ENCODE data around the gene ODC1. TPM values are rescaled to one million over a fixed set of nuclear protein-coding genes. Genes with fewer than 3 reads are reported as not detected.
"Not testable (repeated sequence)": the region's sequence is repeated elsewhere in the genome, so short reads cannot be mapped to it uniquely, and the experiment has no call there.

Gene ODC1
- polyA plus RNA-seq, 3 donors: 390 to 407 (median 397) TPM

- no peak for DNase-seq
Measured at GRCh38 chr2:10457846-10458598, 9.9 kb upstream of the ODC1 start.

- DNase-seq: not testable (repeated sequence)
Measured at GRCh38 chr2:10457195-10457594, 9.1 kb upstream of the ODC1 start.

DNA sequence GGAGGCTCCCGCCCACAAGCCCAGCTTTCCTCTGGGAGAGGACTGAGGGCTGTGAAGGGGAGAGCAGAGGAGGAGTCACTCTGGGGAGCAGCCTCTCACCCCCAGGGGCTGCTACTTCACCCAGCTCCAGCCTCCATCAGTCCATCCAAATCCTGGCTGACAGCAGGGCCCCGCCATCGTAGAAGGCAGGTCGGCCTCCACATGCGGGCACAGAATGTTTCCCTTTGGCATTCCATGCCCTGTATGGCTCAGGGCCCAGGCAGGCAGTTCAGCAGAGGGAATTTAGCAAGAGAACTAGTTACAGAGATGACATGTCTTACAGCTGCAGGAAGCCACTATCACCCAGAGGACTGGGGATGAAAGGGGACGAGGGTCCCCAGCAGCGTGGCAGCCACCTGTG, 6.4 kb upstream of the ODC1 start:
- DNase-seq: no peak

DNA sequence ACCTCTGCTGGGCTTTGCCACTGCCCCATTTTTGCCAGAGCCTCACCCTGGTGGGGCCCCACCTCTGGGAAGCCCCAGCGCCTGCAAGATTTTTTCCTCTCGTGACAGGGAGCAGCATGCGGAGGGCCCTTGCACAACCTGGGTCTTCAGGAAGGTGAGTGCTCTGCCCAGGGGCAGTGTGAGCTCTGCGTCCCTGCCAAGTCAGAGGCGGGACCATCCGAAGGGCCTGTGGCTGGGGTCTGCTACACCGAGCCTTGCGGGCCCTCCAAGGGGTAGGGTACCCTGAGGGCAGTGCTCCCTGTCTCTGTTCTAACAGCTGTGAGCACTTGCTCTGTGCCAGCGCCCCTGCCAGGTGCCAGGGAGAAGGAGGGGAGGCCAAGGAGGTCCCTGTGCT, 5.8 kb upstream of the ODC1 start:
- DNase-seq: no peak

- DNase-seq: no peak
Measured at GRCh38 chr2:10452956-10453904, 5.1 kb upstream of the ODC1 start.

- DNase-seq: no peak
Measured at GRCh38 chr2:10452312-10452711, 4.2 kb upstream of the ODC1 start.

- no peak for DNase-seq
Measured at GRCh38 chr2:10451819-10452218, 3.7 kb upstream of the ODC1 start.

DNA sequence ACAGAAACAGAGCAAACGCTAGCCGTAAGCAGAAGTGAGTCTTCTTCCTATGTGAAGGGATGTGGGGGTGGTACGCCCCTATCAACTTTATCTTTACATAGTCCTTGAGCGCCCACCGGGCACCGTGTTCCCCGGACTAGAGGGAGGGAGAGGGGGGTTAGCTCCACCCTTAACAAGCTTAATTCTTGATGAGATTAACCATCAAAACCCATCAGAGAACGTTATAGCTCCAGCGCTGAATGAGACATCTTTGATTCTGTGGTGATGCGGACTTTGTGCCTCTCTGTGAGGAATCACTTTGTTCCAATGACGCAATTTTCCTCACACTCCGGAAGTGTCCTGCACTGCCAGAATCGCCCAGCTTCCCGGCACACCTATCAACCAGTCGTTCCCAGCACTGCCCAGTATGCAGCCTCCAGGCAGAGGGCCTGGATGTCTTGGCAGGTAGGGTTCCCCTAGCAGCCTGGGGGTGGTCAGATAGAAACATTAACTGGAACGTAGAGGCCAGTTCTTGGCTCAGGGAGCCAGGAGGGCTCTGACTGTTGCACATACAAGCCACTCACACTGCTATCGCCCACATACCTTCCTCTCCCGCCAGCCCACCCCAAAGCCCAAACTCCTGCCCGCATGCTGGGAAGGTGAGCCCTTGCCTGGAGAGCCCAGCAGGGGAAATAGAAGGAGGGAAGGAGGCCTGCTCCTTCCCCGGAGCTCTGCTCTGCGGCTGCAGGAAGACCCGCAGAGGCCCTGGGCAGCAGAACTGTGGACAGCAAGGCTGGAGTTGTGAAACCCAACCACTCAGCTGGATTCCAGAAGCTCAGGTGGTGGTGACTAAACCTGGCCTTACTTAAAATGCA, 1.9 kb upstream of the ODC1 start:
- DNase-seq: no peak

- no peak for DNase-seq
Measured at GRCh38 chr2:10449486-10449831, 1.3 kb upstream of the ODC1 start.

GRCh38 chr2:10448576-10449485, 704 bp upstream of the ODC1 start:
- peak; percentile 90 for DNase-seq

DNA sequence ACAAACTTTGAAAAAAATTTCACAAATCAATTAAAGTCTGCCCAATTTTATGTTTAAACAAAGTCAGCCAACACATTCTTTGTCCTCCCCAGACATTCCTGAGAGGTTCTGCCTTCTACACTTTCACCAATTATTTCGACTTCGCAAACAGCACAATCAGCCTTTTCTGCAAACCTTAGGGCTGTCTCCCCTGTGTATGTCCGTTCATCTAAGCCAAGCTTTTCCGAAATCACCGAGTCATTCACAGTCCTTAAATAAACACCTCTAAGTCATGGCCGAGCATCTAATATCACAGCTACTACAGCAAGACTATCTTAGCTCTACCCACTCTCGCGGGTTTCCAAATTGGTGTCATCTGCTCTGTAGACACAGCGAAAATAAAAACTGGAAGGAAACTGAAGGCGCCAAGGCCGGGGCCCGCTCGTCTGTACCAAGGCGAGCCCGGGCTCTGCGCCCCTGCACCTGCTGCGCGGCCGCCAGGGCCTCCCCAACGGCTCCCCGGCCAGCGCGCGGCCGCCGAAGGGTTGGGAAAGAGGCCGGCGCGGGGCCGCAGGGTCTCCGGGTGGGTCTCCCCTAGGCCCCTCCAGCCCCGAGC, 730 bp downstream of the ODC1 start:
- no peak for DNase-seq

GRCh38 chr2:10446631-10447030, 1.5 kb downstream of the ODC1 start:
- no peak for DNase-seq

DNA sequence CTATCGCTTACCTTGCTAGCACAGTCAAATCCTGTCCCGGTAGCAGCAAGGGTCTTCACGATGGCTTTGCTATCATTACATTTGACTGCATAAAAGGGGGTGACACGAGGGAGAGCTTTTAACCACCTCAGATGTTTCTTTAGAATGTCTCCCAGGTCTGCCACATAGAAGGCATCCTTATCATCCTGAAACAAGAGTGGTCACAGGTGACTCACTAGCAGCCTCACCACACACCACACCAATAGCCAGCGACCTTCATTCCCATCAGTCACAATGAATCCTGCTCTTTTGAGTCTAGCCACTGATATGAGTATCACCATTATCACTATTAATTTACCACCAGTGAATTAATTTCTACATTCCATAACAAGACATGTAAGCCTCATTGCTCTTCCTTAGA, 3.7 kb downstream of the ODC1 start:
- no peak for DNase-seq

- DNase-seq: not testable (repeated sequence)
Measured at GRCh38 chr2:10442469-10443126, 5.5 kb downstream of the ODC1 start.

- no peak for DNase-seq
Measured at GRCh38 chr2:10441948-10442347, 6.2 kb downstream of the ODC1 start.

DNA sequence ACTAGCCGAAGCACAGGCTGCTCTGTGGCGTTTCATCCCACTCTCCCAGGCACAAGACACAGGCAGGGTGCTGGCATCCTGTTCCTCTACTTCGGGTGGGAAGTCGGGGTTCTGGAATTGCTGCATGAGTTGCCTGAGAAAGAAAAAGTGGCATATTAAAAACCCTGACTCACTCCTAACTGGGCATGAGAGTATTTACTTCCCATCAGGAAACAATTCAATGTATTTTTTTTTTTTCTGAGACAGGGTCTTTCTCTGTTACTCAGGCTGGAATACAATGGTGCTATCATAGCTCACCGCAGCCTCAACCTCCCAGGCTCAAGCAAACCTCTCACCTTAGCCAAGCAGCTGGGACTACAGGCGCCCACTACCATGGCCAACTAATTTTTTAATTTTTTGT, 7.4 kb downstream of the ODC1 start:
- no peak for DNase-seq

GRCh38 chr2:10439971-10440370, 8.2 kb downstream of the ODC1 start:
- DNase-seq: no peak

- no peak for DNase-seq
Measured at GRCh38 chr2:10439185-10439879, 8.8 kb downstream of the ODC1 start.

DNA sequence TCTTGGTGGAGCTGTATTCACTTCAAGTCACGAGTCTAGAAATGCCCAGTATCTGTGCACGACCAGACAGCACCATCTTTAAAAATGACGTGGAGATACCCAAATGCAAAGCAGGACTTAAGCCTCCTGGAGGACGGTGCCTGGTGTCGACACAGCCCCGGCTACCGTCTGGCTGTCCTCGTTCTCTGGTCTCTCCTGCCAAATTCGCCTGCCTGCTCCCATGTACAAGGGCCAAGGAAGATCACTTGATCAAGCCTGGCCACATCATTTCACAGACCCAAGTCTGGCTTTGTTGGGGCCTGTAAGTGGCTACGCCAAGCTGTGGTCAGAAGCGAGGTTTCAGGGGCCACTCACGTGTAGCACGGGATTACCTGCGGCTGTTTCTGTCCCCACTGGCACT, 9.4 kb downstream of the ODC1 start:
- DNase-seq: no peak

DNA sequence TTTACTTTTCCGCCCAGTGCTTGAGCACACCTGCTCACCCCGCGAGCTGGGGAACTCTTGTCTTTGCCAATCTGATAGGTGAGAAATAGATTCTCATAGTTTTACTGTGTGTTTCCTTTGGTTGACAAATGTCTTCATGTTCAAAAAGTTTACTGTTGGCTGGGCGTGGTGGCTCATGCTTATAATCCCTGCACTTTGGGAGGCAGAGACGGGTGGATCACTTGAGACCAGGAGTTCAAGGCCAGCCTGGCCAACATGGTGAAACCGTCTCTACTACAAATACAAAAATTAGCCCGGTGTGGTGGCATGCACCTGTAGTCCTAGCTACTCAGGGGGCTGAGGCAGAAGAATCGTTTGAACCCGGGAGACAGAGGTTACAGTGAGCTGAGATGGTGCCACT, 10.3 kb downstream of the ODC1 start:
- DNase-seq: no peak
